H9 (cell line): ENCODE measurements around the gene C1QTNF7. TPM values are rescaled to one million over a fixed set of nuclear protein-coding genes. Genes with fewer than 3 reads are reported as not detected.

Experiments
- DNase-seq: peaks from one replicate; pipeline ENCODE4 v3.0.0-alpha.2; 2017
- H2AFZ ChIP-seq: one replicate; pipeline ENCODE4 v1.6.1; 2013; ENCODE audit warnings: mild to moderate bottlenecking, low read length, control low read depth, moderate library complexity
- H2AK5ac ChIP-seq: 2 replicates; pipeline ENCODE4 v1.6.1; 2013; ENCODE audit warnings: low read length, control low read depth, mixed read lengths; ENCODE audit not compliant: insufficient read length
- H2BK120ac ChIP-seq: one replicate; pipeline ENCODE4 v1.6.1; 2013; ENCODE audit warnings: low read depth, mild to moderate bottlenecking, low read length, control low read depth, inconsistent platforms; ENCODE audit not compliant: poor library complexity, severe bottlenecking
- H2BK12ac ChIP-seq: 2 replicates; pipeline ENCODE4 v1.6.1; 2013; ENCODE audit warnings: low read length, control low read depth, mixed read lengths, low read depth; ENCODE audit not compliant: insufficient read length
- H2BK15ac ChIP-seq: 2 replicates; pipeline ENCODE4 v1.6.1; 2013; ENCODE audit warnings: low read depth, low read length, control low read depth
- H2BK20ac ChIP-seq: one replicate; pipeline ENCODE4 v1.6.1; 2013; ENCODE audit warnings: low read depth, mild to moderate bottlenecking, low read length, control low read depth, inconsistent platforms; ENCODE audit not compliant: poor library complexity, severe bottlenecking
- H2BK5ac ChIP-seq: 2 replicates; pipeline ENCODE4 v1.6.1; 2013; ENCODE audit warnings: low read length, control low read depth, mixed read lengths; ENCODE audit not compliant: insufficient read length
- H3K14ac ChIP-seq: 2 replicates; pipeline ENCODE4 v1.6.1; 2013; ENCODE audit warnings: low read length, control low read depth; ENCODE audit not compliant: insufficient read depth
- H3K18ac ChIP-seq: 2 replicates; pipeline ENCODE4 v1.6.1; 2013; ENCODE audit warnings: low read depth, mild to moderate bottlenecking, mixed read lengths, low read length, control low read depth; ENCODE audit not compliant: insufficient read length
- H3K23ac ChIP-seq: 2 replicates; pipeline ENCODE4 v1.6.1; 2013; ENCODE audit warnings: low read length, control low read depth, mixed read lengths, low read depth; ENCODE audit not compliant: insufficient read length
- H3K23me2 ChIP-seq: 2 replicates; pipeline ENCODE4 v1.6.1; 2013; ENCODE audit warnings: low read depth, mild to moderate bottlenecking, mixed read lengths, low read length, control low read depth; ENCODE audit not compliant: insufficient read length, poor library complexity, severe bottlenecking
- H3K27ac ChIP-seq: 2 replicates; pipeline ENCODE4 v1.5.1; 2013; ENCODE audit warnings: low read length, control low read depth, mixed read lengths, low read depth; ENCODE audit not compliant: insufficient read length
- H3K27me3 ChIP-seq: 2 replicates; pipeline ENCODE4 v1.6.1; 2013; ENCODE audit warnings: low read length, control low read depth, inconsistent platforms; ENCODE audit not compliant: insufficient read depth
- H3K4ac ChIP-seq: 2 replicates; pipeline ENCODE4 v1.6.1; 2013; ENCODE audit warnings: low read depth, mild to moderate bottlenecking, control low read depth, inconsistent platforms, low read length, moderate library complexity
- H3K4me1 ChIP-seq: 2 replicates; pipeline ENCODE4 v1.6.1; 2013; ENCODE audit warnings: low read length, control low read depth, inconsistent platforms; ENCODE audit not compliant: insufficient read depth
- H3K4me2 ChIP-seq: 2 replicates; pipeline ENCODE4 v1.6.1; 2013; ENCODE audit warnings: low read length, control low read depth, mixed read lengths; ENCODE audit not compliant: insufficient read length, insufficient read depth
- H3K56ac ChIP-seq: 2 replicates; pipeline ENCODE4 v1.6.1; 2013; ENCODE audit warnings: low read depth, mild to moderate bottlenecking, mixed read lengths, low read length, control low read depth; ENCODE audit not compliant: insufficient read length
- H3K79me1 ChIP-seq: 2 replicates; pipeline ENCODE4 v1.6.1; 2013; ENCODE audit warnings: low read depth, mild to moderate bottlenecking, moderate library complexity, low read length, control low read depth, inconsistent platforms; ENCODE audit not compliant: insufficient read depth, poor library complexity, severe bottlenecking
- H3K79me2 ChIP-seq: 2 replicates; pipeline ENCODE4 v1.6.1; 2013; ENCODE audit warnings: low read length, control low read depth, inconsistent platforms; ENCODE audit not compliant: insufficient read depth
- H3K9ac ChIP-seq: 2 replicates; pipeline ENCODE4 v1.6.1; 2013; ENCODE audit warnings: low read length, control low read depth, mixed read lengths; ENCODE audit not compliant: insufficient read length; ENCODE audit errors: extremely low read depth
- H3K9me3 ChIP-seq: one replicate; pipeline ENCODE4 v1.6.1; 2013; ENCODE audit warnings: low read depth, low read length, inconsistent platforms; ENCODE audit not compliant: control insufficient read depth
- H3T11ph ChIP-seq: one replicate; pipeline ENCODE4 v1.6.1; 2013; ENCODE audit warnings: mild to moderate bottlenecking, low read length, control low read depth, inconsistent platforms
- H4K20me1 ChIP-seq: one replicate; pipeline ENCODE4 v1.6.1; 2013; ENCODE audit not compliant: control insufficient read depth, insufficient read length, insufficient read depth
- H4K5ac ChIP-seq: 2 replicates; pipeline ENCODE4 v1.6.1; 2013; ENCODE audit warnings: low read depth, mild to moderate bottlenecking, mixed read lengths, low read length, control low read depth; ENCODE audit not compliant: insufficient read length
- H4K8ac ChIP-seq: replicated peaks from 2 replicates; pipeline ENCODE4 v1.6.1; 2013; ENCODE audit warnings: low read length, control low read depth, mixed read lengths, low read depth; ENCODE audit not compliant: insufficient read length
- H4K91ac ChIP-seq: 2 replicates; pipeline ENCODE4 v1.6.1; 2013; ENCODE audit warnings: low read depth, mild to moderate bottlenecking, moderate library complexity, mixed read lengths, low read length, control low read depth; ENCODE audit not compliant: insufficient read length
- H3K27ac Mint-ChIP-seq, 3 experiments: 2 replicates in 2 of 3; 3 replicates in 1 of 3; pipeline ENCODE4 v1.8.0; 2020 to 2021; ENCODE audit warnings: mixed read lengths in 3 of 3, mild to moderate bottlenecking in 1 of 3, moderate library complexity in 1 of 3
- H3K27me3 Mint-ChIP-seq: 2 replicates; pipeline ENCODE4 v1.8.0; 2021; ENCODE audit warnings: low read depth, mild to moderate bottlenecking, moderate library complexity, mixed read lengths
- H3K36me3 Mint-ChIP-seq, 3 experiments: 2 replicates in 2 of 3; 3 replicates in 1 of 3; pipeline ENCODE4 v1.8.0; 2020 to 2021; ENCODE audit warnings: low read depth in 3 of 3, mixed read lengths in 3 of 3; ENCODE audit not compliant: insufficient read depth in 1 of 3
- H3K4me1 Mint-ChIP-seq, 2 experiments: 2 replicates each; pipeline ENCODE4 v1.8.0; 2020; ENCODE audit warnings: mixed read lengths in 2 of 2
- H3K4me3 Mint-ChIP-seq, 2 experiments: 2 replicates in 1 of 2; 3 replicates in 1 of 2; pipeline ENCODE4 v1.8.0; 2020 to 2021; ENCODE audit warnings: mild to moderate bottlenecking in 2 of 2, mixed read lengths in 2 of 2, moderate library complexity in 1 of 2
- H3K9me3 Mint-ChIP-seq, 2 experiments: 2 replicates in 1 of 2; 3 replicates in 1 of 2; pipeline ENCODE4 v1.8.0; 2020; ENCODE audit warnings: mild to moderate bottlenecking in 2 of 2, mixed read lengths in 2 of 2, moderate library complexity in 1 of 2
- WGBS: extraction: QIAGEN DNeasy Blood & Tissue Kit; methylation state at CpG from one replicate; pipeline ENCODE4 v1.1.7; 2013; ENCODE audit warnings: missing lambda C conversion rate, low lambda C conversion rate, mixed read lengths; ENCODE audit not compliant: insufficient read length; ENCODE audit errors: extremely low coverage; 5-methylcytosine and 5-hydroxymethylcytosine counted together
- total RNA-seq: library from RNA; stranded (reverse); gene quantifications from 2 replicates; pipeline ENCODE4 v1.2.1, GENCODE V29; 2021
- TF ChIP-seq, protein P1 (sequence below): fragments of 200-600 bp; sonication (generic); conservative IDR thresholded peaks from 3 replicates; pipeline ENCODE4 v1.8.0; 2021; ENCODE audit warnings: antibody characterized with exemption, mild to moderate bottlenecking

Gene C1QTNF7
- total RNA-seq, 1 experiment from 2014 or later = not detected

DNA sequence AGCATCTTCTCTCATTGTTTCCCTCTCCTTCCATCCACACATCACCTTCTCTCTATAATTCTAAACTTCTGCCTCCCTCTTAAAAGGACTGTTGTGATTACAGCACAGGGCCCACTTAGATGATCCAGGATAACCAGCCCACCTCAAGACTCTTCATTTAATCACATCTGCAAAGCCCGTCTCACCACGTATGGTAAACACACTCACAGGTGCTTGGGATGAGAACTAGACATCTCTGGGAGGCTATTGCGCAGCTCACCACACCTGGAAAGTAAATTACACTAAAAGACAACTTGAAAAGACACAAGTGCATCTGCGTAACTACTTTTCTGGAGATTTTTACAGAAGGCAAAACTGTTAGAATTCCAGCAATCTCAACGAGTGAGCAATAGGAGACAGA is 15.4 kb upstream of the C1QTNF7 start:
- Histone ChIP-seq H3K18ac (no peak overlapping the region), H2AFZ (no peak overlapping the region), H3K14ac (no peak overlapping the region), H3K9me3 (no peaks in the 10 kb centered on the region), H3K23ac (no peak overlapping the region), H2BK15ac (no peak overlapping the region), H2AK5ac (no peak overlapping the region), H4K20me1 (no peaks in the 10 kb centered on the region), H2BK12ac (no peak overlapping the region), H4K5ac (no peak overlapping the region), H3K27ac (no peak overlapping the region), H3K4me1 (no peaks in the 10 kb centered on the region), H4K8ac (no peak overlapping the region), H3K9ac (no peak overlapping the region), H3K27me3 (no peaks in the 10 kb centered on the region), H3T11ph (no peak overlapping the region), H3K4me2 (no peak overlapping the region), H2BK20ac (no peak overlapping the region), H3K23me2 (no peaks in the 10 kb centered on the region), H2BK5ac (no peak overlapping the region), H3K56ac (no peak overlapping the region), H3K79me2 (no peaks in the 10 kb centered on the region), H4K91ac (no peak overlapping the region), H3K79me1 (no peaks in the 10 kb centered on the region), H3K4ac (no peak overlapping the region), H2BK120ac (no peak overlapping the region)
- no peaks in the 10 kb centered on the region for H3K9me3 Mint-ChIP-seq
- H3K27me3 Mint-ChIP-seq = no peaks in the 10 kb centered on the region; the same call in 1 of the 2 replicates
- no peak overlapping the region for H3K4me3 Mint-ChIP-seq
- no CpG with 5 or more reads among the region's 5 CpGs for WGBS
- DNase-seq = no peak
- no peaks in the 10 kb centered on the region for H3K36me3 Mint-ChIP-seq
- H3K4me1 Mint-ChIP-seq = no peaks in the 10 kb centered on the region; a peak in 1 of 4 replicates
- H3K27ac Mint-ChIP-seq = no peak overlapping the region
- TF ChIP-seq, protein P1, sequence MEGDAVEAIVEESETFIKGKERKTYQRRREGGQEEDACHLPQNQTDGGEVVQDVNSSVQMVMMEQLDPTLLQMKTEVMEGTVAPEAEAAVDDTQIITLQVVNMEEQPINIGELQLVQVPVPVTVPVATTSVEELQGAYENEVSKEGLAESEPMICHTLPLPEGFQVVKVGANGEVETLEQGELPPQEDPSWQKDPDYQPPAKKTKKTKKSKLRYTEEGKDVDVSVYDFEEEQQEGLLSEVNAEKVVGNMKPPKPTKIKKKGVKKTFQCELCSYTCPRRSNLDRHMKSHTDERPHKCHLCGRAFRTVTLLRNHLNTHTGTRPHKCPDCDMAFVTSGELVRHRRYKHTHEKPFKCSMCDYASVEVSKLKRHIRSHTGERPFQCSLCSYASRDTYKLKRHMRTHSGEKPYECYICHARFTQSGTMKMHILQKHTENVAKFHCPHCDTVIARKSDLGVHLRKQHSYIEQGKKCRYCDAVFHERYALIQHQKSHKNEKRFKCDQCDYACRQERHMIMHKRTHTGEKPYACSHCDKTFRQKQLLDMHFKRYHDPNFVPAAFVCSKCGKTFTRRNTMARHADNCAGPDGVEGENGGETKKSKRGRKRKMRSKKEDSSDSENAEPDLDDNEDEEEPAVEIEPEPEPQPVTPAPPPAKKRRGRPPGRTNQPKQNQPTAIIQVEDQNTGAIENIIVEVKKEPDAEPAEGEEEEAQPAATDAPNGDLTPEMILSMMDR = no peak
